Epidermal melanocyte (primary cell): ENCODE data around the gene NISCH.

Experiments
- DNase-seq: peaks from one replicate; pipeline ENCODE4 v3.0.0; 2011; ENCODE audit warnings: low spot score; ENCODE audit not compliant: insufficient read length

The NISCH gene

GRCh38 chr3:52537165-52537620, 81.8 kb downstream of the NISCH start:
- DNase-seq, result no peak

- DNase-seq, result no peak
These were observed 82.5 kb downstream of the NISCH start for GRCh38 chr3:52537726-52538421.

GRCh38 chr3:52539010-52539653, 83.7 kb downstream of the NISCH start:
- no peak for DNase-seq

- no peak for DNase-seq
These were observed 85.6 kb downstream of the NISCH start for GRCh38 chr3:52541050-52541449.
